ENCODE results near the gene AVPI1.
"Not testable (repeated sequence)": the region's sequence is repeated elsewhere in the genome, so short reads cannot be mapped to it uniquely, and the experiment has no call there.

Gene AVPI1

DNA sequence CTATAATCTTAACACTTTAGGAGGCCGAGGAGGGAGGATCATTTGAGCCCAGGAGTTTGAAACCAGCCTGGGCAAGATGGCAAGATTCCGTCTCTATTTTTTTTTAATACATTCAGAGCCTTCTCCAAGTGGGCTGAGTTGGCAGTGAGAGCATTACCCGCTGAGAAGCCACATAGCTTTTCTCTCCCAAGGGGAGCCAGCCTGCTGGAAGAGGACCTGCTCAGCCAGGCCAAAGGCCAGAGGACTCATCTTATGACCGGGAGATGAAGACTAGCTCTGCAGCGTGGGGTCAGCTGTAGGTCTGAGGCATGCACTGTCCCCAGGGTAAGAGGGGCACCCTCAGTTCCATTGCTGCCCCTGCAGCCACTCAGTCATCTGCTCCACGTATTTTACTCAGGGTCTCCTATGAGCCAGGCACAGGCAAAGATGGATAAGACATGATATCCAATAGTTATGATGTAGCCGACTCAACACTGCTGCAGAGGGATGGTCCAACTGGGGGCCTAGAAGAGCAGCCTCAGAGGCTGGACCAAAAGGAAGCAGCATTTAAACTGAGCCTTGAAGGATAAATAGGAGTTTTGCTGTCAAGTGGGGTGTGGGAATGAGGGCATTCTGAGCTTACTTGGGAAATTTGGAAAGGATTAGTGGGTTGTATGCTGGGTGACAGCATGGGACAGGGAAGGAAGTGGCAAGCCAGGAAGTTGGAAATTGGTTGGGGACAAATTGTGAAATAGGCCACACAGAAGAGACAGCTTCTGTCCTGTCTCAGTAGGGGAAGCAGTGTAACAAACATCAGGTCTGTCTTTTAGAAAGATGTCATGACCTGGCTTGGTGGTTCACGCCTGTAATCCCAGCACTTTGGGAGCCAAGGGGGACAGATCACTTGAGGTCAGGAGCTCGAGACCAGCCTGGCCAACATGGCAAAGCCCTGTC lies 24.9 kb upstream of the AVPI1 start:
- peak; percentile 38 to 49 (median 46) for DNase-seq

DNA sequence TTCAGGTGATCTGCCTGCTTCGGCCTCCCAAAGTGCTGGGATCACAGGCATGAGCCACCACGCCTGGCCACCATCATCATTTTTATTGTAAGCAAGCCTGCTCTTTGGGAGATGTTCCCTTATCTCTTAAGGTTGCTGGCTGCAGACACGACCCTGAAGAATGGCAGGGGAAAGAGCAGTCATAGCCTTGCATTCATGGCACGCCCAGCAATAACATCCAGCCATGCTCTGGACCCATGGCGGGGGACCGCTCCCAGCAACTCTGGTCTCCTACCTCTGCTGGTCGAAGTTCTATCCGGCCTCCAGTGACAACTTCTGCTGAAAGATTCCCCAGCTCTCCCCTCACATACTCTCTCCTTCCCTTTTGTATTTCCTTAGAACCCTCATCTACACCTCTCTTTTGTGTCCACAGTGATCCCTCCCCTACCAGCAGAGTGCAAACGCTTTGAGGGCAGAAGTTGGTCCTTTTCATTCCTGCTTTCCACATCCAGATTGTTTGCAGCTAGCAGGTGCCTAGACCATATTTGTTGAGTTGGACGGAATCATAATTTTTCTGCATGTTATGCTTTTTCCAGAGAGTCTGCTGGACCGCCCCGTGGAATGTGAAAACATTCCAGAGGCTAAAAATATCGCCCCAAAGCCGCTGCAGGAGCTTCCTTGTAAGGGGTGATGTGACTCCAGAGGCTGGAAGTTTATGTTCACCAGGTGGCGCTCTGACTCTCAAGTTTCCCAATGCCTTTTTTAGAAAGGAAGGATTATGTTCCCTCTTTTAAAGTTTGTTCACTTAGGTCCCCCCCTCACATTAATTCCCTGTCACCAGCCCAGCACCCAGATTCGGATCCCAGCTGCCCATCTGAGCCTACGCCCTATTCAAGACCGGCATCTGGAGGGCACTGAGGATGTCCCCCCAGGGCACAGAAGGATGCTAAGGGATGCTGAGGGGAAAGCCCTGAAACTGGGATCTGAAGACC lies 22.2 kb upstream of the AVPI1 start:
- DNase-seq, result peak; percentile 73 to 82 (median 77)

DNA sequence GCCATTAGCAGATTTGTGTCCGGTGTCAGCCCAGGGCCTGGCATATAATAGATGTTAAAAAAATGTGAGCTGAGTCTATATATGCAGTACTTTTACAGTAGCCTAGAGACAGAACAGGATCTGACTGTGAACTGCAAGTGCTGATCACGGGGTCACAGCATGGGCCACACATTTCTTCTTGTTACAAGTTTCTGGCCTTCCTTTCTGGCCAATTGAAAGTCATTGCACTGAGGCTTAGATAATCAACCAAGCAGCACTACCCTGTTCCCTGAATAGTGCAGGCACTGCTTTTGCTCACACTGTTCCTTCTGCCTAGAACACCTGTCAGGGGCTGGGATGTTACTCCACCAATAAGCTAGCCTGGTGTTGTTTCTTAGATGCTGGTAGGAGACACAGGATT lies 21.1 kb upstream of the AVPI1 start:
- no peak for DNase-seq

DNA sequence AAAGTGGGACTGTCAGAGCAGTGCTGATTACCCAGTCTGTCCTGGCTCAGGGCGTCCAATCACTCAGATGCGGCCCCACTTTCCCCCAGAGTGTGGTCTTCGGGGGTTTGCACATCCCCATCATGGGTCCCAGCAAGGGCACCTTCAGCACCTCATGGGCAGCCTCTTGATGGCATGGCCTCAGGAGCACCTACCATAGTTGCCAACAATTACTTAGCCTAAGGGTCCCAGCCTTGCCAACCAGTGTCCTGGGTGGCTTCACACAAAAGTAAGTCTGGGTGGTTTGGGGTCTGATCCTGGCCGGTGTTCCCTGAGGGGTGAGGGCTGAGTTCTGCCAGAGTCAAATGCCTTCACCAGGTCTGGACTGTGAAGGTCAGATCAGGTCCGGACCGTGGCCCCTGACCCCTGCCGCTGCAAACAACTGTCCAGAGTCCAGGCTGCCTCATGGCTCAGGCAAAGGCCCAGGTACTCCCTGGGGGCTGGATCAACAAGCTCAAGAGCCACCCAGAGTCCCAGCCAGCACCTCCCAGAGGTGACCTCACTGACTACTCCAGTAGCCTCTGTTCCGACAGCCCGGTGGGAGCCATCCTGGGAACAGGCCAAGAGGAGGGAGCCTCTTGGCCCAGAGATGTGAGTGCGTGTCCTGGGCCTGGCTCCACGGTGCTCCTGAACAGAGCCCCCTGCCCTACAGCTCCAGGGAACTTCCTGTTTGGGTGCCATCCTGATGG lies 20.3 kb upstream of the AVPI1 start:
- no peak for DNase-seq

DNA sequence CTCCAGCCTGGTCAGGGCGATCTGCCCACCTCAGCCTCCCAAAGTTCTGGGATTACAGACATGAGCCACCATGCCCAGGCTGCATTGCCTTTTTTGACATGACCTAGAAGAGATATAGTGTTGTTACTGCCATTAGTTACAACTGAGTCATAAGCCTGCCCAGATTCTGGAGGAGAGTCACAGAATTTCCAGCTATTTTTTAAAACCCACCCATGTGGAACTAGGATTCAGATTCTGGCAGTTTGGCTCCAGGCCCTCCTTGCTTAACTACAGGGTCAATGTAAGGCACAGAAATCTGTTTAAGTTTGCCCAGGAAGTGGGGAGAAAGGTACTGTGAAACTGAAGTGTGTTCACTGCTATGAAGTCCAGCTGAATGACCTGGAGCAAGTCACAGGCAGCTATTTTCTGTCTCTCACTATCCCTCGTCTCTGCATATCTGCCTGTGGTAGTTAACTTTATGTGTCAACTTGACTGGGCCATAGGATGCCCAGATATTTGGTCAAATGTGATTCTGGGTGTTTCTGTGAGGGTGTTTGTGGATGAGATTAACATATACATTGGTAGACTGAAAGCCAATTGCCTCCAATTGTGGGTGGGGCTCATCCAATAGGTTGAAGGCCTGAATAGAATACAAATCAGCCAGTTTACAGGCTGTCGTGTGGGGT lies 18.1 kb upstream of the AVPI1 start:
- no peak for DNase-seq

DNA sequence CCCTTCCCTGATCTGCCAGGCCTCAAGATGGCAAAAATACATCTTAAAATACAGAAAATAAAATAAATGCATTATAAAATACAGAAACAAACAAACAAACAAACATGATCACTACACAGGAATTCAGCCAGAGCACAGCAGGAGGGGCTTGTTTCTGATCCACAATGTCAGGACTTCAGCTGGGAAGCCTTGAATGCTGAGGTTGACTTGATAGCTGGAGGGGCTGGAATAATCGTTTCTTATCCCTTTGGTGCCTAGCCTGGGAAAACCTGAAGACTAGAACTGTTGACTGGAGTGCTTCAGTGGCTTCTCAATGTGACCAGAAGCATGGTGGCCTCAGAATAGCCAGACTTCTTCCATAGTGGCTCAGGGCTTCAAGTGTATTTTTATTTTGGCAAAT lies 17.3 kb upstream of the AVPI1 start:
- no peak for DNase-seq

DNA sequence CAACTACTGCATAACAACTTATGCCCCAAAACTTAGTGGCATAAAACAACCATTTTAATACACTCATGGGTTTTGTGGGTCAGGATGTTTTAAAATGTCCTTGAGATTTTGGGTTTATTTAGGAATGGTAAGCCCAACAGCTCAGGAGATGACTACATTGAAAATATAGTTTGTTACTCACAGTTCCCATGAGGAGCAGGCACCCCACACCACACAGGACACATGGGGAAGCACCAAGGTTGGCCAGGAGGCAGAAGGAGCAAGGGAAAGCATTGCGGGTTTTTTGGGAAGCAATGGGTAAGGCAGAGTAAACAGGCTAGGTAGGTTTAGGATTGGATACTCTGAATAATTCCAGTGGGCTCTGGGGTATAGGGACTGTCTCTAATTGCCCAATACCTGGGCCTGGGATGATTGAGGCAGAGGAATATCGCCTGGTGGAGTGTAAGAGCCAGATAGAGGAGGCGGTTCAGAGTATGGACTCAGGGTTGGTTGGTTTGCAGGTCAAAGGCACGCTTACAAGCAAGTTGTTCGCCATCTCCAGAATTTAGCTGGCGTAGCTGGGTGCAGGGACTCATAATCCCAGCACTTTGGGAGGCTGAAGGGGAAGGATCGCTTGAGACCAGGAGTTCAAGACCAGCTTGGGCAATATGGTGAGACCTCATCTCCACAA lies 16.5 kb upstream of the AVPI1 start:
- DNase-seq, result no peak

DNA sequence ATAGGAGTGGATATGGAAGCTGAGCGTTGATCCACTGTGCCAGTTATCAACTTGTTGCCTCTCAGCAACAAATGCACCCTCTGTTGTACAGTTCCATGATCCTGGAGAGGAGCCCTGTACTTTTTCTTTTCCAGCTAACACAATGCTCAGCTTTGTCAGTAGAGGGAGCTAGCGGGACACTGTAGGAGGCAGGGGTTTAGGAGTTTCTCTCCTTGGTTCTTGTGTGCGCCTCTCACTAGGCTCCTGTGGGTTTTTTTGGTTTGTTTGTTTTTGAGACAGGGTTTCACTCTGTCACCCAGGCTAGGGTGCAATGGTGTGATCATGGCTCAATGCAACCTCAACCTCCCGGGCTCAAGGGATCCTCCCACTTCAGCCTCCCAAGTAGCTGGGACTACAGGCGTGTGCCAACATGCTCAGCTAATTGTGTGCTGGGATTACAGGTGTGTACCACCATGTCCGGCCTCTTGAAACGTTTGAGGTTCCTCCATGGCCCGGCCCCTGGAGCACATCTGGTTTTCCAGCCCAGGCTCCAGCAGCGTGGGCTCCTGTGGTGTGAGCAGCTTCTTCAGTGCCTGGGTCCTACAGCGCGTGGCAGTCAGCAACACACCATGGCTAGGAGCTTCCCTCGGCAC lies 14.5 kb upstream of the AVPI1 start:
- DNase-seq, result peak; percentile 78 to 84 (median 83)

DNA sequence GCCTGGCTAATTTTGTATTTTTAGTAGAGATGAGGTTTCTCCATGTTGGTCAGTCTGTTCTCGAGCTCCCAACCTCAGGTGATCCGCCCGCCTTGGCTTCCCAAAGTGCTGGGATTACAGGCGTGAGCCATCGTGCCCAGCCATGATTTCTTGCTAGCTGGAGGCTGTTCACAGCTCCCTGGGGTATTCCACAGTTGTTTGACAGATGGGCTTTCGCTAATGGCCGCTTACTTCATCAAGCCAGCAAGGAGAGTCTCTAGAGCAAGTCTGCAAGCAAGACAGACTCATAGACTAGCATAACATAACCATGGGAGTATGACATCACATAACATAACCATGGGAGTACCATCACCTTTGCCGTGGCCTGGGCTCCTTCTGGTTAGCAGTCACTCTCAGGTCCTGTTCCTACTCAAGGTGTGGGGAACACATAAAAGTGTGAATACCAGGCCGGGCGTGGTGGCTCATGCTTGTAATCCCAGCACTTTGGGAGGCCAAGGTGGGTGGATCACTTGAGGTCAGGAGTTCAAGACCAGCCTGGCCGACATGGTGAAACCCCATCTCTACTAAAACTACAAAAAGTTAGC lies 11.1 kb upstream of the AVPI1 start:
- DNase-seq, result not testable (repeated sequence)

DNA sequence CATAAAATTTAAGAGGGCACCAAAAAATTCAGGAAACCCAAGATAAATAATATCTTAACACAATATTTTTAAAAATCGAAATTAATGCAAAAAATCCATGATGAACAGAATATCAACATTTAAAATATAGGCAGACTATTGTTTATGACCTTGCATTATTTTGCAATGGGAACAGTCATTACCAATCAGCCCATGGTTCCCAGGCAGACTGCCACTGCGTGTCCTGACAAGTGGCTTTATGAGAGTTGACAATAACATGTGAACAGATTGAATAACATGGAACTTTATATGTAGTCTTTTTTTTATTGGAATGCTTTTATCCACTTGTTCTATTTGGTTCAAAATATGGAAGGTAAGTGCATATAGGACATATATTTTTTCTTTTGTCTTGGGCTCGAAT lies 3.1 kb upstream of the AVPI1 start:
- DNase-seq, result peak; percentile 42 to 59 (median 47)

DNA sequence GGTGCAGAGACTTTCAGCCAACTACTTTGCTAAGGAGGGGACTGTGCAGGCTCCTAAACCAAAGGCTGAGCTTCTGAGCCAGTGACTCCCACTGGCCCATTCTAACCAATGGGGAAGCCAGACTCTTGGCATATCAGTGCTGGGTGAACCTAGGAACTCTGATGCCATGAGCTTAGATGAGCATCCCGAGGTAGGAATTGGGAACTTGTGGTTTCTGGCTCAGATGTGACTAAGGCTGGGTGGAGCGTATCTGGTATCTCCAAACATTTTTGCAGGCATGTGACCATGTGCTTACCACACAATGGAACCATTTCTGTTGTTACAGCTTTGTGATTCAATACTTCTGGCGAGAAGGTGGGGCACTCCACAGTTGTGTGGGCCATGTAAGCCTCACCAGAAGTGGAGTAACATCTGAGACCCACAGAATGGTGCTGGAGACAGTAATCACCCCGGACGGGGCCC lies 2.5 kb upstream of the AVPI1 start:
- DNase-seq, result peak; percentile 94 to 99 (median 98)

DNA sequence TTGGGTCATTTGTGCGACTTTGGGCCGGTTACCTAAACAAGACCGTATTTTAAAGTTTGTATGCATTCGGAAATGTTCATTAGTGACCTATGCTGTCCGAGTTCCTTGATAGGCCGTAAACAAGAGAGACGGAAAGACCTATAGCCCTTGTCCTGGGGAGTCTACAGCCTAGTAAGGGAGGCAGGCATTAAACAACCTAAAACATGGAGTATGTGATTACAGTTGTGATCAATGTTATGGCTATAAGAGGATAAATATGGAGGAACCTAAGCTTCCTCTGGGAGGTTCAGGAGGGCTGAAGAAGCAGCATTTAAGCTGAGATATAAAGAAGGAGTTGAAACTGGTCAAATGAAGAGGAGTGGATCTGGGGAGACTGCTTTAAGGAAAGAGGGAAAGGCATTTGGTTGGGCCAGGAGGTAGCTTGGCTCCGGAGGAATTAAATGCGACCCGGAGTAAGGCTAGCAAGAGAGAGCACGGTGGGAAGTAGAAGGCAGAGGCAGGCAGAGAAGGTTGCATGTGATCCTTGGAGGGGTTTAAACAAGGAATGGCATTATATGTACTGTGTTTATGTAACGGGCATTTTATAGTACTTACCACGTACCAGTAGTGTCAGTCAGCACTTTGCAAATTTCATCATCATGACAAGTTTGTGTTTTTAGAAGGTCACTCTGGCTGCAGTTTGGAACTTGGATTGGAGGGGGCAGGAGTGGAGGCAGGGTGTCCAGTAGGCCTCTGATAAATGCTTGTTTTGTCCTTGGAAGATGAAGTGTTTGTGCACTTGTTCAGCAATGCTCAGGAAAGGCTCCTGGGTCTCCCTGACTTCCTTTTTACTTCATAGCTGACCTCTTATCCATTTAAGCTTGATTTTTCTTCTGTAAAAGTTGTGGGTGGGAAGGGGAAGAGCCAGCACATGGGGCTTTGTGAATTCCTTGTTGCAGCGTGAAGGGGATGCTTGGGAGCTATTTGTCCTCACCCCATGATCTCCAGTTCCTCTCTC lies 1.0 kb upstream of the AVPI1 start:
- DNase-seq, result peak; percentile 69 to 76 (median 75)

DNA sequence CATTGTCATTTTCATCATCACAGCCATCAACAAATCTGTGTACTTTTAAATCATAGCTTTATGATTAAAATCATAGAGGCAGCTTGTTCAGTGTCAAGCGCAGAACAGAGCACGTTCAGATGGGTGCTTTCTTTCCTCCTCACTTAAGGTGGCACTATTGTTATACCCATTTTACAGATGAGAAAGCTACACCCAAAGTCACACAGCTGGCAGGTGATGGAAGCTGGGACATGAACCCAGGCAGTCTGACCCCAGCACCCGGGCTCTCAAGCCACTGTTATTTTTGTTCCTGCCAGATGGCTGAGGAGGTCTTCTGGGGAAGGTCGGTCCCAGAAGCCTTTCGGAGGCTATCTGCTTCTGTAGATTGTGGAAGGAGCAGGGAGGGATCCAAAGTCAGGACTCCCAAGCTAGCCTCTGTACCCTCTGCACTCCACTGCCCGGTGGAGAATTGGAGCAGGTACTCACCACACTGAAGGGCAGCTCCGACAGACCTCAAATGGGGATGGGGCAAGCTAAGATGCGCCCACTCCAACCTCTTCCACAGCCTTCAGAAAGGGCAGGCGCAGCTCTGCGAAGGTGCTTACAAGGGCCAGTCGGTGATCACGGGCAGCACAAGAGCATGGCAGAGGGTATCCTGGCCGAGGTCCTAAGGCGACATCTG lies 610 bp downstream of the AVPI1 start:
- no peak for DNase-seq

DNA sequence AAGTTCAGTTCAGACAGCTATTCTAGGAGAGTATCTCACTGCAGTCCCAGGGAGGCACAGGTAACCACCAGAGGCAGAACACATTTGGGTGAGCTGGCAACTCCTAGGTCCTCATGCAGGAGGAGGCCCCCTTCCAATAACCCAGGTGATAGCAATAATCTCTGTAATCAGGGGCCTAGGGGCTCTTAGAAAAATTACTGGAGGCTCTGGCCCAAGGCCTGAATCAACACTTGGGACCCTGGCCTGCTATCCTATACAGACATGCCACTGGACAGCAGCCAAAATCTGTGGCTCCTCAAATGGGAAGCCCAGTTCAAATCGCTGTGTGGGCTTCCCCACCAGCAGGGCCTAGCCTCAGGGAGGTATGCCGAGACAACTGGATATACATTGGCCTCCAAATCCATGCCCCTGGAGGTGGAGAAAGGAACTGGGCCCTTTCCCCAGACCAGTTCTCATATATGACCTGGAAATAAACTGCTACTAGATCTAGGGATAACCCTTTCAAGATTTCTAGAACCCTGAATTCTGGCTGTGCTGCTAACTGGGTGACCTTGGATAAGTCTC lies 1.6 kb downstream of the AVPI1 start:
- peak; percentile 52 to 62 (median 52) for DNase-seq

DNA sequence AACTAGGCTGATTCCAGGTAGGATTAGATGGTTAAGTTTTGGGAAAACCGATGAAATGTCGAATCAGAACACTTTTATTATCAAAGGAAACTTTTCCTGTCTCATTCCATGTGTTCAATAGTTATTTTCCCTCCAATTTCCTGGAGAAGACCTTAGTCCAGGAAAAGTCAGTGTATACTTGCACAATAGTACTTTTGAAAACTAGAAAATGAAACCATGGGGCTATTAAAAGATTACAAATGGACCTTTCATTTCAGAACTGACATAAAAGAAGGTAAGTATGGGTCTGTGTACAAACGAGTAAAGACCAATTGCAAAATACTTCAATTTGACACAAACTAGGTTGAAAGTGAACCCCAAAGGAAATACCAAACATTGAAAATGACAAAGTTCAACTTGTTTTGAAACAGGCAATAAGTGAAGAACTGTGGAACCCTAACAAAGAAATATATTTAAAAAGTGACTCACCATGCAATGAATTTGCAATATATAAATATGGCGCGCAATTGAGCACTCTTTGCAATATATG lies 2.1 kb downstream of the AVPI1 start:
- peak in 2 of 3 donors; percentile 24 to 35 for DNase-seq

DNA sequence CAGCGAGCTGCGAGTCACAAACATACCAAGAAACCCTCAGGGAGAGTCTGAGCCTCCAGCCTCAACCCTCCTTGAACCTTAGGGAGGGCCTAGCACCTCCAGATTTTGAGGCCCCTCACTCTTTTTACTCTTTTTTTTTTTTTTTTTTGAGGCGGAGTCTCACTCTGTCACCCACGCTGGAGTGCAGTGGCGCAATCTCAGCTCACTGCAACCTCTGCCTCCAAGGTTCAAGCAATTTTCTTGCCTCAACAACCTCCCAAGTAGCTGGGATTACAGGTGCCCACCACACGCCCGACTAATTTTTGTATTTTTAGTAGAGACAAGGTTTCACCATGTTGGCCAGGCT lies 2.7 kb downstream of the AVPI1 start:
- DNase-seq, result not testable (repeated sequence)

DNA sequence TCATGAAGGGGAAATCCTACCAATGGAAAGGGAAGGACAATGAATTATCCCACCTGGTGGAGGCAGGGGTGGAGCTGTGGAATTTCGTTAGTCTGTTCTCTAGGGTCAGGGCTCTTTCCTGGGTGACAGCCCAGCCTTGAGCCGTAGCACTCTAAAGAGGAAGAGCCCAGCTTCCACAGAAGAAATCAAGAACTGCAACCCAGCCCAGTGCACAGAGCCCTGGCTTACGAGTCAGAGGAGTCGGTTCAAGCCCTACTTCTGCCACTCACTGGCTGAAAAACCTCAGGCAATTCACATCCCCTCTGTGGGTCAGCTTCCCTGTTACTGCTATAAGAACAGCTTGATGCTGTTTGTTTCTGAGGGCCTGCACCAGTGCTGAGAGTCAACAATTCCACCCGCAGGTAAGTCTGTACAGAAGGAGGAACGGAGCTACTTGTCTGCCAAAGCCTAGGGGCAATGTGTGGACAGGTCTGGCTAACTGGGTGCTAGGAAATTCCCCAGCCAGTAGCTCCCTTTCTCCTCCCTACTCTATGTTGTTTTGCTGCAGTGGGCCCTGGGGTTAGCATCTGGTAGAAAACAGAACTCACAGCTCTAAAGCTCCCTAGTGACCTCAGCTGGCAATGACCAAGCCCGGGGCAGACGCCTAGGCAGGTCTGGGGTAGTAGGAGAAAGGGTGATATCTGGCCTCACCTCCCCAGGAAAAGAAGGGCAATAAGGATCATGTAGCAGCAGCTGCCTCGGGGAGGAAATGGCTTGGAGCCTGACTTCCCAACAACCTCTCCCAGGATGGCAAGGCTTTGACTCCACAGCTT lies 3.3 kb downstream of the AVPI1 start:
- peak; percentile 72 to 78 (median 77) for DNase-seq
